HEK293 (cell line): ENCODE results near the gene SEM1.
"Not testable (repeated sequence)": the region's sequence is repeated elsewhere in the genome, so short reads cannot be mapped to it uniquely, and the experiment has no call there.

Source experiments
- ZFP37 ChIP-seq: fragments of 450-650 bp; formaldehyde crosslinking; IDR thresholded peaks from 2 replicates; pipeline ENCODE4 v1.5.1; 2016; ENCODE audit warnings: missing biosample characterization, missing genetic modification characterization
- ZNF514 ChIP-seq: fragments of 450-650 bp; formaldehyde crosslinking; IDR thresholded peaks from 2 replicates; pipeline ENCODE4 v1.5.1; 2016; ENCODE audit warnings: missing biosample characterization, missing genetic modification characterization
- ZNF529 ChIP-seq: fragments of 450-650 bp; formaldehyde crosslinking; IDR thresholded peaks from 2 replicates; pipeline ENCODE4 v1.5.1; 2017; ENCODE audit warnings: missing genetic modification characterization, missing biosample characterization; ENCODE audit not compliant: insufficient replicate concordance
- ZNF600 ChIP-seq: fragments of 450-650 bp; formaldehyde crosslinking; IDR thresholded peaks from 2 replicates; pipeline ENCODE4 v1.5.1; 2016; ENCODE audit warnings: missing biosample characterization, missing genetic modification characterization
- ZNF777 ChIP-seq: fragments of 450-650 bp; formaldehyde crosslinking; IDR thresholded peaks from 2 replicates; pipeline ENCODE4 v1.5.1; 2017; ENCODE audit warnings: missing biosample characterization, missing genetic modification characterization, borderline replicate concordance
- TF ChIP-seq, protein P1 (sequence below): fragments of 450-650 bp; formaldehyde crosslinking; IDR thresholded peaks from 2 replicates; pipeline ENCODE4 v1.5.1; 2016; ENCODE audit warnings: missing biosample characterization, missing genetic modification characterization
- TF ChIP-seq, protein P2 (sequence below): IDR thresholded peaks from 2 replicates; pipeline ENCODE4 v1.6.1; 2011; ENCODE audit warnings: mild to moderate bottlenecking, low read depth, low read length, borderline replicate concordance

DNA sequence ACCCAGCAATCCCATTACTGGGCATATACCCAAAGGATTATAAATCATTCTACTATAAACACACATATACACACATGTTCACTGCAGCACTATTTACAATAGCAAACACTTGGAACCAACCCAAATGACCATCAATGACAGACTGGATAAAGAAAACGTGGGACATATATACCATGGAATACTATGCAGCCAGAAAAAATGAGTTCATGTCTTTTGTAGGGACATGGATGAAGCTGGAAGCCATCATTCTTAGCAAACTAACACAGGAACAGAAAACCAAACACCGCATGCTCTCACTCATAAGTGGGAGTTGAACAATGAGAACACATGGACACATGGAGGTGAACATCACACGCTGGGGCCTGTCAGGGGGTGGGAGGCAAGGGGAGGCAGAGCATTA, 47.5 kb downstream of the SEM1 start:
- TF ChIP-seq, protein P1, sequence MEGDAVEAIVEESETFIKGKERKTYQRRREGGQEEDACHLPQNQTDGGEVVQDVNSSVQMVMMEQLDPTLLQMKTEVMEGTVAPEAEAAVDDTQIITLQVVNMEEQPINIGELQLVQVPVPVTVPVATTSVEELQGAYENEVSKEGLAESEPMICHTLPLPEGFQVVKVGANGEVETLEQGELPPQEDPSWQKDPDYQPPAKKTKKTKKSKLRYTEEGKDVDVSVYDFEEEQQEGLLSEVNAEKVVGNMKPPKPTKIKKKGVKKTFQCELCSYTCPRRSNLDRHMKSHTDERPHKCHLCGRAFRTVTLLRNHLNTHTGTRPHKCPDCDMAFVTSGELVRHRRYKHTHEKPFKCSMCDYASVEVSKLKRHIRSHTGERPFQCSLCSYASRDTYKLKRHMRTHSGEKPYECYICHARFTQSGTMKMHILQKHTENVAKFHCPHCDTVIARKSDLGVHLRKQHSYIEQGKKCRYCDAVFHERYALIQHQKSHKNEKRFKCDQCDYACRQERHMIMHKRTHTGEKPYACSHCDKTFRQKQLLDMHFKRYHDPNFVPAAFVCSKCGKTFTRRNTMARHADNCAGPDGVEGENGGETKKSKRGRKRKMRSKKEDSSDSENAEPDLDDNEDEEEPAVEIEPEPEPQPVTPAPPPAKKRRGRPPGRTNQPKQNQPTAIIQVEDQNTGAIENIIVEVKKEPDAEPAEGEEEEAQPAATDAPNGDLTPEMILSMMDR (tag by site-specific recombination): not testable (repeated sequence)
- not testable (repeated sequence) for TF ChIP-seq ZNF600 (tag by site-specific recombination); ZNF777 (tag by site-specific recombination); ZNF514; ZNF529 (tag by site-specific recombination); ZFP37 (tag by site-specific recombination)
- TF ChIP-seq, protein P2, sequence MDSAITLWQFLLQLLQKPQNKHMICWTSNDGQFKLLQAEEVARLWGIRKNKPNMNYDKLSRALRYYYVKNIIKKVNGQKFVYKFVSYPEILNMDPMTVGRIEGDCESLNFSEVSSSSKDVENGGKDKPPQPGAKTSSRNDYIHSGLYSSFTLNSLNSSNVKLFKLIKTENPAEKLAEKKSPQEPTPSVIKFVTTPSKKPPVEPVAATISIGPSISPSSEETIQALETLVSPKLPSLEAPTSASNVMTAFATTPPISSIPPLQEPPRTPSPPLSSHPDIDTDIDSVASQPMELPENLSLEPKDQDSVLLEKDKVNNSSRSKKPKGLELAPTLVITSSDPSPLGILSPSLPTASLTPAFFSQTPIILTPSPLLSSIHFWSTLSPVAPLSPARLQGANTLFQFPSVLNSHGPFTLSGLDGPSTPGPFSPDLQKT: not testable (repeated sequence)
